Measurements from ENCODE around the gene LCA5L.

GRCh38 chr21:39430954-39431353 lies 14.6 kb downstream of the LCA5L start:
- TF ChIP-seq CTCF (IDR thresholded peaks at IDR 0.05) (no peak), POLR2A (IDR thresholded peaks at IDR 0.05) (no peak), POLR2AphosphoS5 (IDR thresholded peaks at IDR 0.05; ENCODE audit: insufficient read depth in 1 of 2, low read depth in 1 of 2) (no peak)
